Cardiac atrium fibroblast (primary cell): ENCODE results near the gene GLTP. TPM values are rescaled to one million over a fixed set of nuclear protein-coding genes. Genes with fewer than 3 reads are reported as not detected.

Experiments
- total RNA-seq: library from RNA; depleted of rRNA; stranded (reverse); fragments of >200 nt; gene quantifications from 2 replicates; pipeline ENCODE4 v1.2.3, GENCODE V29; 2015

GLTP gene
- 39.2 and 67.1 TPM in 2 replicates for total RNA-seq

GRCh38 chr12:109880043-109880931 is at the start of gene GLTP:
GLTP (minus strand) TSS chr12:109880541; CDS start chr12:109880374, 167 bp downstream.

GRCh38 chr12:109899783-109900751 is 19.7 kb upstream of the GLTP start, which contains the start of gene TCHP:
TCHP (plus strand) TSS chr12:109900274; CDS start chr12:109903027, 2,753 bp downstream.

GRCh38 chr12:109833307-109834189 is 46.8 kb downstream of the GLTP start, which contains the start of gene TRPV4:
TRPV4 (minus strand) TSS chr12:109833398; CDS start chr12:109814796, 18,602 bp downstream.

Other genes starting within 250 kb of the GLTP start
- gene FAM222A, start 166.7 kb downstream of the GLTP start, total RNA-seq: 0.72 and 1.5 TPM in 2 replicates
- 0.65 and 1.1 TPM in 2 replicates for gene TRPV4, start 47.1 kb downstream of the GLTP start, total RNA-seq
- 5.8 and 8.3 TPM in 2 replicates for gene TCHP, start 19.7 kb upstream of the GLTP start, total RNA-seq
- gene GIT2, start 115.8 kb upstream of the GLTP start, total RNA-seq: 19.4 and 25.3 TPM in 2 replicates
- 67.2 and 80.8 TPM in 2 replicates for gene ANKRD13A, start 118.9 kb upstream of the GLTP start, total RNA-seq
- gene C12orf76, start 168.0 kb upstream of the GLTP start, total RNA-seq: 7.6 and 12.5 TPM in 2 replicates
- gene IFT81, start 243.8 kb upstream of the GLTP start, total RNA-seq: 3.9 and 6.7 TPM in 2 replicates